A549 (cell line): ENCODE data around the gene PCDHGA9. TPM values are rescaled to one million over a fixed set of nuclear protein-coding genes. Genes with fewer than 3 reads are reported as not detected.
"Not testable (repeated sequence)": the region's sequence is repeated elsewhere in the genome, so short reads cannot be mapped to it uniquely, and the experiment has no call there.

Source experiments
- ATAC-seq, 2 experiments: fragments of 200-7000 bp in 1 of 2; fragments of >200 bp in 1 of 2; cut with Nextera tagmentation in 1 of 2; cut with Tn5 transposase in 1 of 2; 3 replicates each; pipeline versions ENCODE4 v1.8.0 to v1.9.1; 2018 to 2020; ENCODE audit warnings: mild to moderate bottlenecking in 1 of 2, moderate library complexity in 1 of 2
- CTCF ChIA-PET: fragments of 300-600 bp; sonication (Branson Sonifier 250); formaldehyde crosslinking; extraction: SDS; loops from one replicate; lab custom pipeline; 2021; ENCODE audit warnings: antibody characterized with exemption, inconsistent platforms; lab: Yijun Ruan, JAX
- POLR2A ChIA-PET: fragments of 350-600 bp; formaldehyde crosslinking; extraction: SDS; loops from one replicate; lab custom pipeline; 2021; ENCODE audit warnings: antibody characterized with exemption, inconsistent platforms; lab: Yijun Ruan, JAX
- DNase-seq, 2 experiments: peaks; one replicate each; pipeline versions ENCODE4 v3.0.0 to v3.0.0-alpha.2; 2011 to 2016; ENCODE audit warnings: low read depth in 1 of 2, low spot score in 1 of 2
- FAIRE-seq: peaks from 2 replicates; lab custom pipeline; 2011; peaks lifted over from hg19 to GRCh38; lab: Jason Lieb, UNC
- H3K27ac ChIP-seq, 2 experiments: fragments of >200 bp; sonication (Bioruptor Twin); formaldehyde crosslinking; 3 replicates each; pipeline ENCODE4 v1.5.1; 2016 to 2017
- H3K4me1 ChIP-seq: fragments of >200 bp; sonication (Bioruptor Twin); formaldehyde crosslinking; 3 replicates; pipeline ENCODE4 v1.6.1; 2016
- H3K4me2 ChIP-seq: fragments of >200 bp; sonication (Bioruptor Twin); formaldehyde crosslinking; 3 replicates; pipeline ENCODE4 v1.6.1; 2016
- H3K4me3 ChIP-seq: fragments of >200 bp; sonication (Bioruptor Twin); formaldehyde crosslinking; 3 replicates; pipeline ENCODE4 v1.5.1; 2016
- H3K9me3 ChIP-seq: fragments of >200 bp; sonication (Bioruptor Twin); formaldehyde crosslinking; 3 replicates; pipeline ENCODE4 v1.6.1; 2016
- BHLHE40 ChIP-seq: IDR thresholded peaks from 2 replicates; pipeline ENCODE4 v1.6.1; 2012; ENCODE audit warnings: low read depth, low read length, inconsistent platforms
- CBX2 ChIP-seq: fragments of 200-600 bp; sonication (generic); IDR thresholded peaks from 2 replicates; pipeline ENCODE4 v1.6.1; 2016; ENCODE audit warnings: low read depth, mild to moderate bottlenecking, borderline replicate concordance
- CHD2 ChIP-seq: fragments of 150-350 bp; IDR thresholded peaks from 2 replicates; pipeline ENCODE4 v1.6.1; 2014; ENCODE audit warnings: low read length; ENCODE audit not compliant: partially characterized antibody
- CTCF ChIP-seq: fragments of >200 bp; sonication (Bioruptor Twin); formaldehyde crosslinking; IDR thresholded peaks from 3 replicates; pipeline ENCODE4 v1.5.1; 2016
- EHMT2 ChIP-seq: fragments of 200-600 bp; sonication (generic); IDR thresholded peaks from 2 replicates; pipeline ENCODE4 v1.6.1; 2016; ENCODE audit warnings: antibody characterized with exemption, low read depth, mild to moderate bottlenecking, moderate library complexity
- FOSB ChIP-seq: fragments of 250-450 bp; sonication (Bioruptor Pico); IDR thresholded peaks from 2 replicates; pipeline ENCODE4 v1.5.0; 2020; ENCODE audit warnings: mild to moderate bottlenecking, moderate library complexity
- HES2 ChIP-seq: fragments of >200 bp; sonication (Bioruptor Twin); formaldehyde crosslinking; IDR thresholded peaks from 2 replicates; pipeline ENCODE4 v1.6.1; 2016
- HOXB5 ChIP-seq: fragments of 250-450 bp; sonication (Bioruptor Pico); IDR thresholded peaks from 2 replicates; pipeline ENCODE4 v1.5.0; 2020; ENCODE audit warnings: mild to moderate bottlenecking, moderate library complexity
- MAZ ChIP-seq: fragments of 150-350 bp; IDR thresholded peaks from 2 replicates; pipeline ENCODE4 v1.6.1; 2014; ENCODE audit warnings: antibody characterized with exemption, low read depth, low read length, borderline replicate concordance
- MYC ChIP-seq: IDR thresholded peaks from 2 replicates; pipeline ENCODE4 v1.6.1; 2012; ENCODE audit warnings: mild to moderate bottlenecking, inconsistent platforms, low read length, improper control_type of control experiment, borderline replicate concordance
- NPAS2 ChIP-seq: fragments of 250-450 bp; sonication (Bioruptor Pico); IDR thresholded peaks from 2 replicates; pipeline ENCODE4 v1.8.0; 2022; ENCODE audit warnings: mild to moderate bottlenecking, moderate library complexity, borderline replicate concordance
- PBX3 ChIP-seq: IDR thresholded peaks from 2 replicates; pipeline ENCODE4 v1.6.1; 2012
- PHF8 ChIP-seq: fragments of 200-600 bp; sonication (generic); IDR thresholded peaks from 2 replicates; pipeline ENCODE4 v1.6.1; 2016; ENCODE audit warnings: low read depth, mild to moderate bottlenecking, antibody characterized with exemption, moderate library complexity, borderline replicate concordance
- RAD21 ChIP-seq, 2 experiments: fragments of >200 bp in 1 of 2; sonication (Bioruptor Twin) in 1 of 2; formaldehyde crosslinking in 1 of 2; IDR thresholded peaks in 1 of 2; conservative IDR thresholded peaks in 1 of 2; 2 replicates in 1 of 2; 3 replicates in 1 of 2; pipeline ENCODE4 v1.6.1; 2012 to 2018; ENCODE audit warnings: inconsistent platforms in 1 of 2
- RFX5 ChIP-seq: fragments of 450-650 bp; IDR thresholded peaks from 2 replicates; pipeline ENCODE4 v1.7.1; 2014; ENCODE audit warnings: antibody characterized with exemption, mild to moderate bottlenecking, moderate library complexity
- TFCP2L1 ChIP-seq: fragments of 250-450 bp; sonication (Bioruptor Pico); IDR thresholded peaks from 2 replicates; pipeline ENCODE4 v1.5.0; 2021; ENCODE audit warnings: mild to moderate bottlenecking
- TP53 ChIP-seq: fragments of 250-450 bp; sonication (Bioruptor Pico); IDR thresholded peaks from 2 replicates; pipeline ENCODE4 v1.5.0; 2021; ENCODE audit warnings: mild to moderate bottlenecking, moderate library complexity
- ZFP36 ChIP-seq: fragments of 450-650 bp; IDR thresholded peaks from 2 replicates; pipeline ENCODE4 v1.6.1; 2014; ENCODE audit warnings: borderline replicate concordance; ENCODE audit not compliant: partially characterized antibody
- WGBS: methylation state at CpG from one replicate; pipeline ENCODE4 v1.1.6; 2017; ENCODE audit errors: missing lambda C conversion rate; 5-methylcytosine and 5-hydroxymethylcytosine counted together
- polyA plus RNA-seq, 4 experiments: library from polyadenylated mRNA; depleted of rRNA in 3 of 4; stranded (reverse); fragments of >200 nt; fragmentation: RNase III in 1 of 4; extraction: RNeasy Plus Mini Kit Qiagen cat#74134 plus additional on column Dnase treatment in 1 of 4; gene quantifications; 2 replicates in 3 of 4; 3 replicates in 1 of 4; pipeline ENCODE4 v1.2.3, GENCODE V29; 2011 to 2017

Gene PCDHGA9
- polyA plus RNA-seq, 2 of the 4 experiments (the other 2 are of a cell fraction), result 0.03 to 0.22 TPM

- Histone ChIP-seq H3K4me2 (no peak within 1 kb of the TSS), H3K9me3 (peaks cover 28% of the 10 kb centered on the region), H3K4me3 (no peak within 1 kb of the TSS), H3K4me1 (no peaks in the 10 kb centered on the region), H3K27ac (no peak within 1 kb of the TSS)
- FAIRE-seq (no peak), DNase-seq (no peak), ATAC-seq (no peak)
- WGBS, result 71% methylated on average over 31 of the region's 31 CpGs
- CTCF ChIA-PET, result interaction anchor here (1.0 to 2.0 kb wide), 5 partner anchors 15 to 145 kb away, joined by 3 to 5 read pairs (median 4); partner anchors contain the start of genes PCDHGB1 and PCDHGB5
- POLR2A ChIA-PET, result no interaction called here
- no peak for TF ChIP-seq EHMT2
- TF ChIP-seq RAD21 (conservative IDR thresholded peaks at IDR 0.05 in 1 of 2, IDR thresholded peaks at IDR 0.05 in 1 of 2), result peak in 1 of 2 experiments; percentile 13; a peak in 1 of 5 replicates
- TF ChIP-seq PHF8, result no peak
- no peak for TF ChIP-seq NPAS2 (CRISPR knock-in tag)
- no peak for TF ChIP-seq HES2
These were observed 10.4 kb downstream of the PCDHGA9 start, which contains the start of gene PCDHGA10 for GRCh38 chr5:141412854-141413539. TSS of gene PCDHGA10 (plus strand) at chr5:141412987. CDS start at chr5:141413176, 189 bp downstream.

- ChIA-PET CTCF (interaction anchor here (0.8 to 2.0 kb wide), 6 partner anchors 16 to 592 kb away, joined by 3 to 5 read pairs (median 4); partner anchors contain the start of genes PCDHA5, PCDHGB1 and PCDHGB5), POLR2A (no interaction called here)
- DNase-seq (no peak), FAIRE-seq (no peak), ATAC-seq (no peak)
- Histone ChIP-seq H3K4me2 (no peak overlapping the region), H3K4me1 (no peaks in the 10 kb centered on the region), H3K27ac (no peak overlapping the region), H3K4me3 (no peak overlapping the region), H3K9me3 (peaks cover 33% of the 10 kb centered on the region)
- no peak for TF ChIP-seq CBX2
- TF ChIP-seq TP53 (CRISPR knock-in tag), result no peak
- TF ChIP-seq RFX5, result no peak
- TF ChIP-seq CTCF, result no peak
- no peak for TF ChIP-seq MYC
- TF ChIP-seq PBX3, result no peak
- TF ChIP-seq TFCP2L1 (CRISPR knock-in tag), result no peak
- TF ChIP-seq CHD2, result no peak
- no peak for TF ChIP-seq ZFP36
- TF ChIP-seq HOXB5 (CRISPR knock-in tag), result no peak
- no peak for TF ChIP-seq MAZ
- TF ChIP-seq BHLHE40, result no peak
- no peak for TF ChIP-seq FOSB
- no peak for TF ChIP-seq HES2
- TF ChIP-seq PHF8, result no peak
- WGBS, result 73% methylated on average over 25 of the region's 25 CpGs
These were observed 11.0 kb downstream of the PCDHGA9 start for GRCh38 chr5:141413540-141414069.

- H3K4me2 ChIP-seq, H3K4me3 ChIP-seq, H3K27ac ChIP-seq, POLR2A ChIA-PET, FAIRE-seq, H3K4me1 ChIP-seq, DNase-seq, ATAC-seq: not testable (repeated sequence)
- WGBS, result 75% methylated on average over 27 of the region's 46 CpGs
- CTCF ChIA-PET, result interaction anchor here (0.8 kb wide), 2 partner anchors 108 to 593 kb away, joined by 3 read pairs; partner anchors contain the start of gene PCDHA5
- H3K9me3 ChIP-seq, result peaks cover 38% of the 10 kb centered on the region
These were observed 12.1 kb downstream of the PCDHGA9 start for GRCh38 chr5:141414548-141415274.

- 72% methylated on average over 21 of the region's 24 CpGs for WGBS
- ATAC-seq, CTCF ChIA-PET, POLR2A ChIA-PET, DNase-seq, H3K4me1 ChIP-seq, H3K4me3 ChIP-seq, H3K27ac ChIP-seq, FAIRE-seq, H3K4me2 ChIP-seq: not testable (repeated sequence)
- H3K9me3 ChIP-seq, result peaks cover 40% of the 10 kb centered on the region
These were observed 12.7 kb downstream of the PCDHGA9 start for GRCh38 chr5:141415275-141415618.
